ENCODE data around the gene TPK1.
"Not testable (repeated sequence)": the region's sequence is repeated elsewhere in the genome, so short reads cannot be mapped to it uniquely, and the experiment has no call there.

Gene TPK1

GRCh38 chr7:144729226-144729625, 106.6 kb downstream of the TPK1 start:
- H3K4me3 ChIP-seq (ENCODE audit: low read depth, low read length): no peak overlapping the region
- TF ChIP-seq, protein P1, sequence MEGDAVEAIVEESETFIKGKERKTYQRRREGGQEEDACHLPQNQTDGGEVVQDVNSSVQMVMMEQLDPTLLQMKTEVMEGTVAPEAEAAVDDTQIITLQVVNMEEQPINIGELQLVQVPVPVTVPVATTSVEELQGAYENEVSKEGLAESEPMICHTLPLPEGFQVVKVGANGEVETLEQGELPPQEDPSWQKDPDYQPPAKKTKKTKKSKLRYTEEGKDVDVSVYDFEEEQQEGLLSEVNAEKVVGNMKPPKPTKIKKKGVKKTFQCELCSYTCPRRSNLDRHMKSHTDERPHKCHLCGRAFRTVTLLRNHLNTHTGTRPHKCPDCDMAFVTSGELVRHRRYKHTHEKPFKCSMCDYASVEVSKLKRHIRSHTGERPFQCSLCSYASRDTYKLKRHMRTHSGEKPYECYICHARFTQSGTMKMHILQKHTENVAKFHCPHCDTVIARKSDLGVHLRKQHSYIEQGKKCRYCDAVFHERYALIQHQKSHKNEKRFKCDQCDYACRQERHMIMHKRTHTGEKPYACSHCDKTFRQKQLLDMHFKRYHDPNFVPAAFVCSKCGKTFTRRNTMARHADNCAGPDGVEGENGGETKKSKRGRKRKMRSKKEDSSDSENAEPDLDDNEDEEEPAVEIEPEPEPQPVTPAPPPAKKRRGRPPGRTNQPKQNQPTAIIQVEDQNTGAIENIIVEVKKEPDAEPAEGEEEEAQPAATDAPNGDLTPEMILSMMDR (IDR thresholded peaks at IDR 0.05; ENCODE audit: borderline replicate concordance, insufficient read depth, low read depth, low read length): no peak

DNA sequence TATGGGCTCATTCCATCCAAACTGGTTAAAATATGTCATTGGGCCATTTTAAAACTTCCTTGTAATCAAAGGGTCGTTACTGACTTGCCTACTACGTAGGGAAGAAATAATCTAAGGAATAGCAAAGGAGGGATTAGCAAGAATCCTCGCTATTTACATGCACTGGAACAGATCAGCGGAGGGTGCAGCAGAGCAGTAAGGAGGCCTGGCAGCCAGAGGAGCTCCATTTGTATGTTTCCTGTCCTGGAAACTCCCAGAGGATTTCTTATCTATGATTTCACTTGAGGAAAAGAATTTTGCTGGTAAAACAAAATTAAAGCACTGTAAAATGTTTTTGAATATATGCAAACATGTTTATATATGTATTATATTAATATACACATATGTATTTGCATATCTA, 107.3 kb downstream of the TPK1 start:
- no peak overlapping the region for H3K4me3 ChIP-seq (ENCODE audit: low read depth, low read length)
- TF ChIP-seq, protein P1 (IDR thresholded peaks at IDR 0.05; ENCODE audit: borderline replicate concordance, insufficient read depth, low read depth, low read length): no peak

DNA sequence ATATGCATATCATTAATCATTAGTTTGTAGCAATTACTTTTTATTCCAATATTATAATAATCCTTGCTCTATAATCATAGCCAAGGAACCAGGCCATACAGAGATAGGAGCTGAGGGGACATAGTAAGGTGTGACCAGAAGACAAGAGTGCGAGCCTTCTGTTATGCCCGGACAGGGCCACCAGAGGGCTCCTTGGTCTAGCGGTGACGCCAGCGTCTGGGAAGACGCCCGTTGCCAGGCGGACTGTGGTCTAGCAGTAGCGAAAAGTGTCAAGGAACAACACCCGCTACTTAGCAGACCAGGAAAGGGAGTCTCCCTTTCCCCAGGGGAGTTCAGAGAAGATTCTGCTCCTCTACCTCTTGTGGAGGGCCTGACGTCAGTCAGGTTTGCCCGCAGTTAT, 109.0 kb downstream of the TPK1 start:
- H3K4me3 ChIP-seq (ENCODE audit: low read depth, low read length): not testable (repeated sequence)

GRCh38 chr7:144725070-144725469, 110.8 kb downstream of the TPK1 start:
- H3K4me3 ChIP-seq (ENCODE audit: low read depth, low read length): no peak overlapping the region
- TF ChIP-seq, protein P1 (IDR thresholded peaks at IDR 0.05; ENCODE audit: borderline replicate concordance, insufficient read depth, low read depth, low read length): no peak

- TF ChIP-seq, protein P1 (IDR thresholded peaks at IDR 0.05; ENCODE audit: borderline replicate concordance, insufficient read depth, low read depth, low read length): no peak
- no peak overlapping the region for H3K4me3 ChIP-seq (ENCODE audit: low read depth, low read length)
Observed at GRCh38 chr7:144723301-144723700, 112.6 kb downstream of the TPK1 start.

DNA sequence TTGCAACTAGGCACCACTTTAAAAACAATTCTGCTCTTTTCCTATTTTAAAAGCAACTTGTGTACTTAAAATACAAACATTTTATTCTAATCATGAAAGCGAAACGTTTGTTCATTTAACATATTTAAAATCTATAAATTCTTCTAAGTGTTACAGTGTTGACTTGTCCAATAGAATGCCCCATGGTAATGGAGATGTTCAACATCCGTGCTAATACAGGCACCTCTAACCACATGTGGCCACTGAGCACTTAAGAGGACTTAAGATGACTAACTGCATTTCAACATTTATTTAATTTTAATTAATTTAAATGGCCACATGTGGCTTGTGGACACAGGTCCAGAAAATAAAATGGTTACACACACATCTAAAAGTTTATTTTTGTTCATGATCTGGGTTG, 115.1 kb downstream of the TPK1 start:
- TF ChIP-seq, protein P1 (IDR thresholded peaks at IDR 0.05; ENCODE audit: borderline replicate concordance, insufficient read depth, low read depth, low read length): no peak
- no peak overlapping the region for H3K4me3 ChIP-seq (ENCODE audit: low read depth, low read length)

- H3K4me3 ChIP-seq (ENCODE audit: low read depth, low read length): no peak overlapping the region
- TF ChIP-seq, protein P1 (IDR thresholded peaks at IDR 0.05; ENCODE audit: borderline replicate concordance, insufficient read depth, low read depth, low read length): no peak
Observed at GRCh38 chr7:144720149-144720548, 115.7 kb downstream of the TPK1 start.

DNA sequence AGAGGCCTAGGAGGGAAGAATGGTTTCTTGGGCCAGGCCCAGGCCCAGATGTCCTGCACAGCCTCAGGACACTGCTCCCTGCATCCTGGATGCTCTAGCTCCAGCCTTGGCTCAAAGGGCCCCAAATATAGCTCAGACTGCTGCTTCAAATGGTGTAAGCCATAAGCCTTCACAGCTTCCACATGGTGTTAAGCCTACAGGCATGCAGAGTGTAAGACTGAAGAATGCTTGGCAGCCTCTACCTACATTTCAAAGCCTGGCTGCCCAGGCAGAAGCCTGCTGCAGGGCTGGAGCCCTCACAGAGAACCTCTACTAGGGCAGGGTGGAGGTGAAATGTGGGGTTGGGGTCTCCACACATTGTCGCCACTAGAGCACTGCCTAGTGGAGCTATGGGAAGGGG, 118.1 kb downstream of the TPK1 start:
- TF ChIP-seq, protein P1 (IDR thresholded peaks at IDR 0.05; ENCODE audit: borderline replicate concordance, insufficient read depth, low read depth, low read length): no peak
- no peak overlapping the region for H3K4me3 ChIP-seq (ENCODE audit: low read depth, low read length)

Measured in GM12875 (cell line).